ENCODE results near the gene ZNF804B. TPM values are rescaled to one million over a fixed set of nuclear protein-coding genes. Genes with fewer than 3 reads are reported as not detected.

Gene ZNF804B
- total RNA-seq, 2 donors from 2014 or later, result 0.13 to 0.49 TPM

DNA sequence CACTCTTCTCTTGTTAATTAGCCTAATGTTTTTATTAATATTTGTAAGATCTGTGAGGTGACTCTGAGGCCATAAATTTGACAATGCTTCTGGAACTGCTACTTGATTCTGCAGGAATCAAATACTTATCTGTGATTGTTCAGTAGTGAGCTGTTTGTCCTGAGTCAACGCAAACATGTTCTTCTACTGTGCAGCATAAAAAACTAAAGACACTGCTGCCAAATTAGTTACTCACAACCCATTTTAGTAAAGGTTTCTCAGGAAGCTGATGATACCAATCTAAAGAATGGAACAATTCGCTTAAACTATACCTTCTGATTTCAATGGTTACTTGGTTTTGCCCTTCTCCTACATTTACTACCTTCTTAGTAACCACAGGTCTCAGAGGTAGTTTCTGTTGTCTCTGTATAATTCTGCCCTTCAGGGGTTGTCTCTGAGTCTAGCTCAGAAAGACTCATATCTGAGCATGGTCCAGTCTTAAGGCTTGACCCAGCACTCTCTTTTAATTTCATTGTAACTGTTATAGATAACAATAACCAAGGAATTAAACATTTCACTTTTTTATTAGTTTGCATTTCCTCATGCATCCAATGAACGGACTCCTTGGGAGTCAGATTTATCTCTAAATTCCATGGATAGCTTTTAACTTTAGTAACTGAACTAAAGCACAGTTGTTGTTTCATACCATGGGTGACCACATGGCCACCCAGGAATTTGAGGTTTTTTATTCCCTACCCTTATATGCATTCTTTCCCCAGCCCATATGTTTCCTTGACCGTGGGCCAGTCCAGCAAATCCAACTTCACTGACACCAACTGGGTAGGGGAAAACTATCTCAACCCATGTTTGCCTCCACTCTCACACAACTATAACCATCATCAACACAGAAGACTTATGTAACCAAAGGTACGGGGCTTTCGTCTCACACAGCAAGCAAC is 345.5 kb downstream of the ZNF804B start:
- Mint-ChIP-seq H3K4me3 (no peak overlapping the region), H3K27me3 (ENCODE audit: insufficient read depth) (no peaks in the 10 kb centered on the region), H3K9me3 (no peaks in the 10 kb centered on the region), H3K4me1 (no peaks in the 10 kb centered on the region), H3K27ac (no peak overlapping the region), H3K36me3 (ENCODE audit: low read depth) (no peaks in the 10 kb centered on the region)
- no peak overlapping the region for H3K27ac ChIP-seq (ENCODE audit: low read depth, low read length)
- H3K36me3 ChIP-seq (ENCODE audit: control insufficient read depth, insufficient read depth, low read length), result no peaks in the 10 kb centered on the region
- H3K9me3 ChIP-seq (ENCODE audit: control insufficient read depth, low read length), result no peaks in the 10 kb centered on the region
- no peaks in the 10 kb centered on the region for H3K4me1 ChIP-seq (ENCODE audit: control insufficient read depth, insufficient read depth, low read length)
- DNase-seq, result no peak
- no peak overlapping the region for H3K4me3 ChIP-seq (ENCODE audit: low read length)
- TF ChIP-seq, protein P1, sequence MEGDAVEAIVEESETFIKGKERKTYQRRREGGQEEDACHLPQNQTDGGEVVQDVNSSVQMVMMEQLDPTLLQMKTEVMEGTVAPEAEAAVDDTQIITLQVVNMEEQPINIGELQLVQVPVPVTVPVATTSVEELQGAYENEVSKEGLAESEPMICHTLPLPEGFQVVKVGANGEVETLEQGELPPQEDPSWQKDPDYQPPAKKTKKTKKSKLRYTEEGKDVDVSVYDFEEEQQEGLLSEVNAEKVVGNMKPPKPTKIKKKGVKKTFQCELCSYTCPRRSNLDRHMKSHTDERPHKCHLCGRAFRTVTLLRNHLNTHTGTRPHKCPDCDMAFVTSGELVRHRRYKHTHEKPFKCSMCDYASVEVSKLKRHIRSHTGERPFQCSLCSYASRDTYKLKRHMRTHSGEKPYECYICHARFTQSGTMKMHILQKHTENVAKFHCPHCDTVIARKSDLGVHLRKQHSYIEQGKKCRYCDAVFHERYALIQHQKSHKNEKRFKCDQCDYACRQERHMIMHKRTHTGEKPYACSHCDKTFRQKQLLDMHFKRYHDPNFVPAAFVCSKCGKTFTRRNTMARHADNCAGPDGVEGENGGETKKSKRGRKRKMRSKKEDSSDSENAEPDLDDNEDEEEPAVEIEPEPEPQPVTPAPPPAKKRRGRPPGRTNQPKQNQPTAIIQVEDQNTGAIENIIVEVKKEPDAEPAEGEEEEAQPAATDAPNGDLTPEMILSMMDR (conservative IDR thresholded peaks at IDR 0.05), result no peak
- H3K27me3 ChIP-seq (ENCODE audit: control insufficient read depth, insufficient read depth, low read length, poor library complexity, severe bottlenecking), result no peaks in the 10 kb centered on the region
- 89 to 94% methylated on average over 3 to 6 of the region's 6 CpGs for WGBS, 2 experiments (ENCODE audit: insufficient coverage in 1 of 2, insufficient read length in 1 of 2)
- H3K9ac ChIP-seq (ENCODE audit: extremely low read depth, low read length, poor library complexity, severe bottlenecking), result no peak overlapping the region

DNA sequence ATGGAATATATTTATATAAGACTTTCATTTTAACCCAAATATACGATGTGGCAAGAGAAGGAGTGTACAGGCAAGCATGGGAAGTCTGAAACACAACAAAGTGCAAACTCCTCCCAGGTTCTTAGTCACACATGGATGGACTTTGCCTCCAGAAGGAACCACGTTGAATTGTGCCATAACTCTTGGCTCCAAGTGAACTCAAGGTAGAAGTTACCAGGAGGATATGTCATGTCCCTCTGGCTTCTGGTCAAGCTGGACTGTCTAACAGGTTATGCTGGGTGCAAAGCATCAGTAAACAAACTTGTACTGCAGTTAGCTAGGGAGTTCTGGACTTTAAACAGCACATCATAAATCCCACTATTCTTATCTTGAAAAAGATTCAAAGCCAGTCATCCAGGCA is 364.4 kb downstream of the ZNF804B start:
- Mint-ChIP-seq H3K4me3 (no peak overlapping the region), H3K27me3 (ENCODE audit: insufficient read depth) (no peaks in the 10 kb centered on the region), H3K4me1 (no peaks in the 10 kb centered on the region), H3K36me3 (ENCODE audit: low read depth) (no peaks in the 10 kb centered on the region), H3K9me3 (no peaks in the 10 kb centered on the region), H3K27ac (no peak overlapping the region)
- H3K9me3 ChIP-seq (ENCODE audit: control insufficient read depth, low read length), result no peaks in the 10 kb centered on the region
- H3K27ac ChIP-seq (ENCODE audit: low read depth, low read length), result no peak overlapping the region
- no peaks in the 10 kb centered on the region for H3K4me1 ChIP-seq (ENCODE audit: control insufficient read depth, insufficient read depth, low read length)
- no peak for DNase-seq
- H3K9ac ChIP-seq (ENCODE audit: extremely low read depth, low read length, poor library complexity, severe bottlenecking), result no peak overlapping the region
- 80% methylated on average over 2 of the region's 2 CpGs; no CpG with 5 or more reads in 1 of the 2 experiments for WGBS, 2 experiments (ENCODE audit: insufficient coverage in 1 of 2, insufficient read length in 1 of 2)
- no peaks in the 10 kb centered on the region for H3K36me3 ChIP-seq (ENCODE audit: control insufficient read depth, insufficient read depth, low read length)
- no peak overlapping the region for H3K4me3 ChIP-seq (ENCODE audit: low read length)
- TF ChIP-seq, protein P1 (conservative IDR thresholded peaks at IDR 0.05), result no peak
- no peaks in the 10 kb centered on the region for H3K27me3 ChIP-seq (ENCODE audit: control insufficient read depth, insufficient read depth, low read length, poor library complexity, severe bottlenecking)

- no peak for DNase-seq
- Histone ChIP-seq H3K4me1 (ENCODE audit: control insufficient read depth, insufficient read depth, low read length) (peaks cover 9% of the 10 kb centered on the region), H3K9me3 (ENCODE audit: control insufficient read depth, low read length) (no peaks in the 10 kb centered on the region), H3K27ac (ENCODE audit: low read depth, low read length) (no peak overlapping the region), H3K9ac (ENCODE audit: extremely low read depth, low read length, poor library complexity, severe bottlenecking) (no peak overlapping the region), H3K36me3 (ENCODE audit: control insufficient read depth, insufficient read depth, low read length) (no peaks in the 10 kb centered on the region), H3K4me3 (ENCODE audit: low read length) (no peak overlapping the region), H3K27me3 (ENCODE audit: control insufficient read depth, insufficient read depth, low read length, poor library complexity, severe bottlenecking) (no peaks in the 10 kb centered on the region)
- TF ChIP-seq, protein P1 (conservative IDR thresholded peaks at IDR 0.05), result no peak
- Mint-ChIP-seq H3K9me3 (no peaks in the 10 kb centered on the region), H3K4me1 (peaks cover 9% of the 10 kb centered on the region), H3K27me3 (ENCODE audit: insufficient read depth) (no peaks in the 10 kb centered on the region), H3K4me3 (no peak overlapping the region), H3K36me3 (ENCODE audit: low read depth) (no peaks in the 10 kb centered on the region), H3K27ac (no peak overlapping the region)
- 77 to 78% methylated on average over 1 to 2 of the region's 2 CpGs for WGBS, 2 experiments (ENCODE audit: insufficient coverage in 1 of 2, insufficient read length in 1 of 2)
These were observed 370.3 kb downstream of the ZNF804B start for GRCh38 chr7:89129600-89130375.

Data from endodermal cell (in vitro differentiated cells).